Measurements from ENCODE around the gene ACOXL. TPM values are rescaled to one million over a fixed set of nuclear protein-coding genes. Genes with fewer than 3 reads are reported as not detected.

The ACOXL gene
- total RNA-seq, 1 donor from 2014 or later: 0.58 TPM

- Histone ChIP-seq H3K36me3 (ENCODE audit: control insufficient read depth, insufficient read depth, low read length) (no peaks in the 10 kb centered on the region), H3K27me3 (ENCODE audit: control insufficient read depth, insufficient read depth, low read length) (no peaks in the 10 kb centered on the region), H3K4me3 (ENCODE audit: low read depth, low read length) (no peak overlapping the region)
- DNase-seq (ENCODE audit: low read depth): no peak
- TF ChIP-seq CTCF (IDR thresholded peaks at IDR 0.05; ENCODE audit: insufficient read depth, low read length, poor library complexity, severe bottlenecking): no peak
Measured at GRCh38 chr2:111099402-111099801, 367.0 kb downstream of the ACOXL start.

GRCh38 chr2:111100087-111100764 is 367.9 kb downstream of the ACOXL start:
- no peak for DNase-seq (ENCODE audit: low read depth)
- Histone ChIP-seq H3K27me3 (ENCODE audit: control insufficient read depth, insufficient read depth, low read length) (no peaks in the 10 kb centered on the region), H3K36me3 (ENCODE audit: control insufficient read depth, insufficient read depth, low read length) (no peaks in the 10 kb centered on the region), H3K4me3 (ENCODE audit: low read depth, low read length) (no peak overlapping the region)
- TF ChIP-seq CTCF (IDR thresholded peaks at IDR 0.05; ENCODE audit: insufficient read depth, low read length, poor library complexity, severe bottlenecking): no peak

GRCh38 chr2:111100765-111101162 is 368.4 kb downstream of the ACOXL start:
- no peaks in the 10 kb centered on the region for H3K27me3 ChIP-seq (ENCODE audit: control insufficient read depth, insufficient read depth, low read length)
- no peaks in the 10 kb centered on the region for H3K36me3 ChIP-seq (ENCODE audit: control insufficient read depth, insufficient read depth, low read length)
- peak; percentile 15 for TF ChIP-seq CTCF (IDR thresholded peaks at IDR 0.05; ENCODE audit: insufficient read depth, low read length, poor library complexity, severe bottlenecking)
- H3K4me3 ChIP-seq (ENCODE audit: low read depth, low read length): no peak overlapping the region
- no peak for DNase-seq (ENCODE audit: low read depth)

GRCh38 chr2:111101592-111101991 is 369.2 kb downstream of the ACOXL start:
- no peak for TF ChIP-seq CTCF (IDR thresholded peaks at IDR 0.05; ENCODE audit: insufficient read depth, low read length, poor library complexity, severe bottlenecking)
- Histone ChIP-seq H3K36me3 (ENCODE audit: control insufficient read depth, insufficient read depth, low read length) (no peaks in the 10 kb centered on the region), H3K4me3 (ENCODE audit: low read depth, low read length) (no peak overlapping the region), H3K27me3 (ENCODE audit: control insufficient read depth, insufficient read depth, low read length) (no peaks in the 10 kb centered on the region)
- DNase-seq (ENCODE audit: low read depth): no peak

GRCh38 chr2:111102216-111102615 is 369.8 kb downstream of the ACOXL start:
- no peak for TF ChIP-seq CTCF (IDR thresholded peaks at IDR 0.05; ENCODE audit: insufficient read depth, low read length, poor library complexity, severe bottlenecking)
- Histone ChIP-seq H3K4me3 (ENCODE audit: low read depth, low read length) (no peak overlapping the region), H3K27me3 (ENCODE audit: control insufficient read depth, insufficient read depth, low read length) (no peaks in the 10 kb centered on the region), H3K36me3 (ENCODE audit: control insufficient read depth, insufficient read depth, low read length) (no peaks in the 10 kb centered on the region)
- no peak for DNase-seq (ENCODE audit: low read depth)

- DNase-seq (ENCODE audit: low read depth): no peak
- Histone ChIP-seq H3K27me3 (ENCODE audit: control insufficient read depth, insufficient read depth, low read length) (no peaks in the 10 kb centered on the region), H3K4me3 (ENCODE audit: low read depth, low read length) (no peak overlapping the region), H3K36me3 (ENCODE audit: control insufficient read depth, insufficient read depth, low read length) (no peaks in the 10 kb centered on the region)
- TF ChIP-seq CTCF (IDR thresholded peaks at IDR 0.05; ENCODE audit: insufficient read depth, low read length, poor library complexity, severe bottlenecking): no peak
Measured at GRCh38 chr2:111105926-111106325, 373.6 kb downstream of the ACOXL start.

Data from kidney epithelial cell (primary cell).